Measurements from ENCODE around the gene TMEM30B.

DNA sequence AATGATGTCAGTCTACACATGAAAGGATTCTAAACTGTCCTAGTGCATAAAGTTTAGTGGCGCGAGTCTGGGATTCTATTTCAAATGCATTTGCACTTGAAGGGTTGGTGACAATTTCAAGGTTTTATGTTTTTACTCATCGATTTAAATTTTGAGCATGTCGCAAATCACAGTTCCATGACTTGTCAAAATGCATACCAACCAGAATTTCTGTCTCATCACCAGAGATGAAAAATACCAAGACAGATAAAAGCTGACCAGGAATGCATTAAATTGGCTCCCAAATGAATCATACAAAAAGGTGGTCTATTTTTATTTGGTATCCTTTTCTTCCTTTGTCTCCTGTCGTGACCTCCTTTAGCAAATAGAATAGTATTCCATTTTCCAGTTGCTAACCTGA, 25.2 kb downstream of the TMEM30B start:
- TF ChIP-seq, protein P1, sequence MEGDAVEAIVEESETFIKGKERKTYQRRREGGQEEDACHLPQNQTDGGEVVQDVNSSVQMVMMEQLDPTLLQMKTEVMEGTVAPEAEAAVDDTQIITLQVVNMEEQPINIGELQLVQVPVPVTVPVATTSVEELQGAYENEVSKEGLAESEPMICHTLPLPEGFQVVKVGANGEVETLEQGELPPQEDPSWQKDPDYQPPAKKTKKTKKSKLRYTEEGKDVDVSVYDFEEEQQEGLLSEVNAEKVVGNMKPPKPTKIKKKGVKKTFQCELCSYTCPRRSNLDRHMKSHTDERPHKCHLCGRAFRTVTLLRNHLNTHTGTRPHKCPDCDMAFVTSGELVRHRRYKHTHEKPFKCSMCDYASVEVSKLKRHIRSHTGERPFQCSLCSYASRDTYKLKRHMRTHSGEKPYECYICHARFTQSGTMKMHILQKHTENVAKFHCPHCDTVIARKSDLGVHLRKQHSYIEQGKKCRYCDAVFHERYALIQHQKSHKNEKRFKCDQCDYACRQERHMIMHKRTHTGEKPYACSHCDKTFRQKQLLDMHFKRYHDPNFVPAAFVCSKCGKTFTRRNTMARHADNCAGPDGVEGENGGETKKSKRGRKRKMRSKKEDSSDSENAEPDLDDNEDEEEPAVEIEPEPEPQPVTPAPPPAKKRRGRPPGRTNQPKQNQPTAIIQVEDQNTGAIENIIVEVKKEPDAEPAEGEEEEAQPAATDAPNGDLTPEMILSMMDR (IDR thresholded peaks at IDR 0.05) = no peak
- TF ChIP-seq POLR2A (IDR thresholded peaks at IDR 0.05) (no peak), POLR2AphosphoS5 (IDR thresholded peaks at IDR 0.05) (no peak)
